ENCODE data around the gene DIS3.
A peak's percentile ranks its signal among the peaks of the same experiment; 100 is the strongest.
"Not testable (repeated sequence)": the region's sequence is repeated elsewhere in the genome, so short reads cannot be mapped to it uniquely, and the experiment has no call there.

The DIS3 gene

GRCh38 chr13:72781451-72782439, at the start of gene DIS3, which contains the start of gene PIBF1:
TSS of gene DIS3 (minus strand) at chr13:72781900. CDS start at chr13:72781832, 68 bp downstream.
TSS of gene PIBF1 (plus strand) at chr13:72782133. CDS start at chr13:72783470, 1,337 bp downstream.
- peak; percentile 88 to 91 for DNase-seq (ENCODE audit: low read depth in 2 of 2)

DNA sequence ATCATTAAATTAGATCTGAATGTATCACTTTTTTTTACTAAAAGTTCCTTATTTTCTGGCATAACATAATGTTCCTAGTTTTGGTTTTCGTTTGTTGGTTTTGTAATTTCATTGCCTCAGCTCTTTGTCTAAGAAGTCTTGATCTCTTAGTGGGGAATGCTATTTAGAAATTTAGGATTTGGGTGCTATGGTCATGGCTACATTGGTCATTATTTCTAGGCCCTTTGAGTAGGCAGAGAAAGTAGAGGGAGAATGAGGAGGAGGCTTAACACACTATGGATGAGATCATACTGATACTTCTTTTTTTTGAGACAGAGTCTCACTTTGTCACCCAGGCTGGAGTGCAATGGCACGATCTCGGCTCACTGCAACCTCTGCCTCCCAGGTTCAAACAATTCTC, 42.0 kb upstream of the DIS3 start:
- no peak for DNase-seq (ENCODE audit: low read depth in 2 of 2)

GRCh38 chr13:72823081-72823480, 41.4 kb upstream of the DIS3 start:
- DNase-seq (ENCODE audit: low read depth in 2 of 2) = no peak

DNA sequence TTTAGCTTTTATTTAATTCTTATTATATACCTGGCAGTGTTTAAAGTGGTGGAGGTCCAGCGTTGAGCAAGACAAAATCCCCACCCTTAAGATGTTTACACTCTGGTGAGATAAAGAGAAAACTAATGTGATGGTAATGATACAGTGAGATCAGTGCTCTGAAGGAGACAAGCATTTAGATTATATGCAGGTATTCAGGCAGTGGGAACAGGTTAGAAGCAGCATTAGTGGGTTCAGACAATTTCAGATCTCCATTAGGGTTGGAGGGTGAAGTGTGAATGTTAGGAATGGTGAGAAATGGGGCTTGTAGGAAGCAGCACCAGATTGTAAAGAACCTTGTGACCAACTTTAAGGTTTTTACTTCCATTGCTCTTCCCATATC, 39.2 kb upstream of the DIS3 start:
- no peak for DNase-seq (ENCODE audit: low read depth in 2 of 2)

- DNase-seq (ENCODE audit: low read depth in 2 of 2) = no peak
These were observed 38.6 kb upstream of the DIS3 start for GRCh38 chr13:72820156-72820897.

DNA sequence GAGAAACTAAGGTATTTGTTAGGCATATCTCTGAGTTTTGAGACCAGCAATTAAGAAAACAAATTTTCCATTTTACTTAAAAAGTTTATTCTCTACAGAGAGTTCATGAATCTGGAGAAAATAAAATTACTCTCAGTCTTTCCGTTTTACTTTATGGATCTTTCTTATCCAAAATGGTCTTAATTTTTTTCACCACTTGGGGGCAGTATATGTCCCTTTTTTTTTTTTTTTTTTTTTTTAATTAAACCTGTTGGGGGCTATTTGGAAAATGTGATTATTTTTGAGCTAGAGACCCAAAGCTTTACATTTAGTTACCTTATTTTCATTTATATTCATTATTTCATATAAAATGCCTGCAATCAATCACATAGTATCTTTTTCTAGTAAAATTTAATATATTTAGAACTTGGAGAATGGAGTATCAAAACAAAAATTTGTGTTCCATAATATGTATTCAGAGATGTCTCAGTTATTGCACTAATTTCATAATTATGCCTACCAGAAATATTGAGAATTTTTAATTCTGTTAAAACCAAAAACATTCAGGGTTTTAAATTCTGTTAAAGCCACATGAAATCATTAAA, 27.3 kb upstream of the DIS3 start:
- DNase-seq (ENCODE audit: low read depth in 2 of 2) = no peak

DNA sequence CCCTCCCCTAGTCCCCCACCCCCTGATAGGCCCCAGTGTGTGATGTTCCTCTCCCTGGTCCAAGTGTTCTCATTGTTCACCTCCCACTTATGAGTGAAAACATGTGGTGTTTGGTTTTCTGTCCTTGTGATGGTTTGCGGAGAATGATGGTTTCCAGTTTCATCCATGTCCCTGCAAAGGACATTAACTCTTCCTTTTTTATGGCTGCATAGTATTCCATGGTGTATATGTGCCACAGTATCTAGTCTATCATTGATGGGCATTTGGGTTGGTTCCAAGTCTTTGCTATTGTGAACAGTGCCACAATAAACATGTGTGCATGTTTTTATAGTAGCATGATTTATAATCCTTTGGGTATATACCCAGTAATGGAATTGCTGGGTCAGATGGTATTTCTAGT, 24.8 kb upstream of the DIS3 start:
- DNase-seq (ENCODE audit: low read depth in 2 of 2) = not testable (repeated sequence)

GRCh38 chr13:72805676-72806346, 24.1 kb upstream of the DIS3 start:
- no peak for DNase-seq (ENCODE audit: low read depth in 2 of 2)

GRCh38 chr13:72804301-72804700, 22.6 kb upstream of the DIS3 start:
- no peak for DNase-seq (ENCODE audit: low read depth in 2 of 2)

DNA sequence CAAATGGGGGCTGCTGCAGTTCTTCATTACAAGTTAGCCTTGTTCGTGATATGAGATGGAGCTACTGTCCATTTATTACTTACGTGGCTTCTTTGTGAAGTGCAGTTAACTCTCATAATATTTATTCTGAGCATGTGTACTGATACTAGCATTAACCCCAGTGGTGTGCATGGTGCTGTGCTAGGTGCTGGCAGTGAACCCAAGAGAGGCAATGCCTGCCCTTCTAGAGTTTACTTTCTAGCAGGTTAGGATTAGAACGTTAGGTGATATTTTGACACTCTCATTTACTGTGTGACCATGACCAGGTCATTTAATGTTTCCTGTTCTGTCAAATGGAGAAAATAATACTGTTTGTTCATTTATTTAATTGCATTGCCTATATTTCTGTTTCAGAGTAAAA, 17.1 kb upstream of the DIS3 start:
- DNase-seq (ENCODE audit: low read depth in 2 of 2) = no peak

DNA sequence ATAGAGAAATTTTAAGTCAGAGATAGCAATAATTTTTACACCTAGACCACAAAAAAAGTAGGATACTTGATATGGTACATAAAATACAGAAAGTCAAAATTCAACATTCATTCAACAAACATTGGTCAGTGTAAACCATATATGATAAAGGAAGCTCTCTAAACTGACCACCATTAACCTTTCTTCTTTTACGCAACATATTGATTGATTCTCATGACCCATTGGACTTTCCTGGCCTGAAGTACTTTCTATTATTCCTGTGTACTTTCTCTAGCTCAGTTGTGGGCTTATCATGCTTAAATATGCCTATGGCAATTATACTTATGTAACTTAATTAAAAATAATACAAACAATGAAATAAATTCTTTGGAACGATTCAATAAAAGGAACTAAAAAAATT, 10.9 kb upstream of the DIS3 start:
- no peak for DNase-seq (ENCODE audit: low read depth in 2 of 2)

DNA sequence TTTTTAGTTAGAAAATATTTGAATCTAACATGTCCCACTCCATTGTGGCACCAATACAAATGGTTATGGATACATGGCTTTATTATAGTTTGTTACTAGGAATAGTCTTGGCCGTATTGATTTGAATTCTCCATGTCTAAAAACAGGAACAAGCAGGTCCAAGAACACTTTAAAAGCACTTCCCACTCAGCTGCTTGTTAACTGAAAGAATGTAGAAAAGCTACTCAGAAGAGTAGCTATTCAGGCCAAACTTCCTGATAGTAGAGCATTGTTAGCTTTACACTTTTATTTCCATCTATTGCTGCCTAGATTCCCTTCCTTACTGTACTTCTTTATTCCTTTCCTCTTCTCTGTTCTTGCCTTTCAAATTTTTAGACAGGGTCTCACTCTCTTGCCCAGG, 7.1 kb upstream of the DIS3 start:
- DNase-seq (ENCODE audit: low read depth in 2 of 2) = no peak

- not testable (repeated sequence) for DNase-seq (ENCODE audit: low read depth in 2 of 2)
These were observed 3.0 kb upstream of the DIS3 start for GRCh38 chr13:72784679-72785078.

- no peak for DNase-seq (ENCODE audit: low read depth in 2 of 2)
These were observed 1.0 kb upstream of the DIS3 start for GRCh38 chr13:72782717-72783116.

GRCh38 chr13:72774019-72774418, 7.7 kb downstream of the DIS3 start:
- DNase-seq (ENCODE audit: low read depth in 2 of 2) = no peak

DNA sequence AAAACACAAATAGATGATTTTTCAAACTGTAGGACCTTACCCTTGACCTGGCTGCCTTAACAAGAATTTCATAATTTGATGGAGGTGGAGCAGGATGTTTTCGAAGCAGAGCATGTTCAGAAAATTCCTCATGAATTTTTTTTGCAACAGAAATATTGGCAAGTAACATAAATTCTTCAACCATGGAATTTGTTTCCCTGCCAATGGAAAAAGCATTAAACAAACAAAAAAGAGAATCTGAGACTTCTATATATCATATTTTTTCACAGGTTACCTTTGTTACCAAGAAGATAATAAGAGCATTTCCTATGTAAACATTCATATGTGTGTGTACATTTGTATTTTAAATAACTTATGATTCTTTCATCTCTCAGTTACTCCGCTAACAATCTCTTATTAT, 18.3 kb downstream of the DIS3 start:
- no peak for DNase-seq (ENCODE audit: low read depth in 2 of 2)

GRCh38 chr13:72760189-72760588, 21.5 kb downstream of the DIS3 start:
- DNase-seq (ENCODE audit: low read depth in 2 of 2) = no peak

- no peak for DNase-seq (ENCODE audit: low read depth in 2 of 2)
These were observed 23.7 kb downstream of the DIS3 start for GRCh38 chr13:72757792-72758535.

DNA sequence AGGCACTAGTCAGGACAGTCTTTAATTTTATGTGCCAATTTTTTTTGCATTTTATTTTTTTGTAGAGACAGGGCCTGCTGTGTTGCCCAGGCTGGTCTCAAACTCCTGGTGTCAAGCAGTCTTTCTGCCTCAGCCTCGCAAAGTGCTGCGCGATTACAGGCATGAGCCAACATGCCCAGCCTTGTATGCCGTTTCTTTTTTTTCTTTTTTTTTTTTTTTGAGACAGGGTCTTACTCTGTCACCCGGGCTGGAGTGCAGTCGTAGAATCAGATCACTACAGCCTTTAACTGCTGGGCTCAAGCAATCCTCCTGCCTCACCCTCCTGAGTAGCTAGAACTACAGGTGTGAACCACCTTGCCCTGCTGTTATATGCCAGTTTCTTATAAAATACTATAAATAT, 27.6 kb downstream of the DIS3 start:
- DNase-seq (ENCODE audit: low read depth in 2 of 2) = no peak

DNA sequence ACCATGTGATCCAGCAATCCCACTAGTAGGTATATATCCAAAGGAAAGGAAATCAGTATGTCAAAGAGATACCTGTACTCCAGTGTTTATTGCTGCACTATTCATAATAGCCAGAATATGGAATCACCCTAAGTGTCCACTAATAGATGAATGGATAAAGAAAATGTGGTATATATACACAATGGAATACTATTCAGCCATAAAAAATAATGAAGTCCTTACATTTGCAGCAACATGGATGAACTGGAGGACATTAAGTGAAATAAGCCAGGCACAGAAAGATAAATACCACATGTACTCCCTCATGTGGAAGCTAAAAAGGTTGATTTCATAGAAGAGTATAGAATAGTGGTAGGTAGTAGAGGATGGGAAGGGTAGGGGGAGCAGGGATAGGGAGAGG, 30.5 kb downstream of the DIS3 start:
- DNase-seq (ENCODE audit: low read depth in 2 of 2) = no peak

- DNase-seq (ENCODE audit: low read depth in 2 of 2) = no peak
These were observed 36.4 kb downstream of the DIS3 start for GRCh38 chr13:72745260-72745659.
